Sciatic nerve (tissue), 2 donors: Measurements from ENCODE around the gene TEP1. TPM values are rescaled to one million over a fixed set of nuclear protein-coding genes. Genes with fewer than 3 reads are reported as not detected.
"Not testable (repeated sequence)": the region's sequence is repeated elsewhere in the genome, so short reads cannot be mapped to it uniquely, and the experiment has no call there.

Experiments used
- ATAC-seq: fragments of 200-7000 bp; cut with Tn5 transposase; one replicate; pipeline ENCODE4 v1.9.1; 2020; ENCODE audit warnings: mild to moderate bottlenecking, moderate library complexity
- DNase-seq: peaks from one replicate; pipeline ENCODE4 v3.0.0-alpha.2; 2020; ENCODE audit warnings: low spot score
- intact Hi-C: fragments of 100-400 bp; cut with DNase I; formaldehyde crosslinking; loops from one replicate; pipeline ENCODE4 v1.14.2; 2022
- total RNA-seq: library from RNA; stranded (reverse); fragmentation: NEBNext Ultra II Directional; extraction: Animal tissue kit (Norgen Biotek cat#: 25700); gene quantifications from one replicate; pipeline ENCODE4 v1.2.1, GENCODE V29; 2021
- donor health status: DM: no; HTN: no; CAD: no.
- donor health status: DM: no; HTN: no; CAD: no.

Gene TEP1
- total RNA-seq: 44.7 TPM

DNA sequence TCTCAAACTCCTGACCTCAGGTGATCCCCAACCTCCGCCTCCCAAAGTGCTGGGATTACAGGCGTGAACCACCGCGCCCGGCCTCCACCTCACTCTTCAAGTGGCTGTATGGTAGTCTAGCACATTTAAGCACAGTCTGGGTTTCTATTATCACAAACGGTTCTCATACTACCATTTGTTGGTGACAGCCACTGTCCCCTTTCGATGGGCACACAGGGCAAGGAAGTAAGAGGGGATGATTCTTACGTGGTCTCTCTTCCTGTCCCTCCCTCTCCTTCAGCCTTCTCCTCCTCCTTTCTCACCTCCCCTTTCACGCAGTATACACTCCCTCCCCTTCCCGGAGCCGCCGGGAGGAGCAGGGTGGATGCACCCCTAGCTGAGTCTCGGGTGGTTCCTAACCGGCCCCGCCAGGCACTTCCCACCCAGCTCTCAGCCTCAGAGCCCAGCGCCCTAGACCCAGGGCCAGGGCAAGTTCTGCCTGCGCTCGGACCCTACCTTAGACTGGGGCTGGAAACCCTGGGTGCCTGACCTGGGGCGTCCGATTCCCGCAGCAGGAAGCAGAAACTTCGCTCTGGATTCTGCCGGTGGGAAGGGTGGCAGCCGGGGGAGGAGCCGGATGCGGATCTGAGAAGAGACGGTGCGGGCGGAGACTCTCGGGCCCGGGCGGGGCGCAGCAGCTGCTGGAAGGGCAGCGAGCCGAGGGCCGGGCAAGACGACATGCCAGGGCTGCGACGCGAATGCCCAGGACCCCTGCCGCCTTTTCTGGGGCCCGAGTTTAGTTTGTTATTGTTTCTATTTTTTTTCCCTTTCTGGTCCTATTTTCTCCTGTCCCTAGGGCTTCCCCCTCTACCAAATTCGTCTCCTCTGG, at the start of gene TEP1:
Gene TEP1 (minus strand): TSS at position 626 of the 868 bp plus-strand sequence. CDS start 5,062 bp downstream, outside the sequence.
- intact Hi-C loops: no loop called here
- ATAC-seq: peak; percentile 98

DNA sequence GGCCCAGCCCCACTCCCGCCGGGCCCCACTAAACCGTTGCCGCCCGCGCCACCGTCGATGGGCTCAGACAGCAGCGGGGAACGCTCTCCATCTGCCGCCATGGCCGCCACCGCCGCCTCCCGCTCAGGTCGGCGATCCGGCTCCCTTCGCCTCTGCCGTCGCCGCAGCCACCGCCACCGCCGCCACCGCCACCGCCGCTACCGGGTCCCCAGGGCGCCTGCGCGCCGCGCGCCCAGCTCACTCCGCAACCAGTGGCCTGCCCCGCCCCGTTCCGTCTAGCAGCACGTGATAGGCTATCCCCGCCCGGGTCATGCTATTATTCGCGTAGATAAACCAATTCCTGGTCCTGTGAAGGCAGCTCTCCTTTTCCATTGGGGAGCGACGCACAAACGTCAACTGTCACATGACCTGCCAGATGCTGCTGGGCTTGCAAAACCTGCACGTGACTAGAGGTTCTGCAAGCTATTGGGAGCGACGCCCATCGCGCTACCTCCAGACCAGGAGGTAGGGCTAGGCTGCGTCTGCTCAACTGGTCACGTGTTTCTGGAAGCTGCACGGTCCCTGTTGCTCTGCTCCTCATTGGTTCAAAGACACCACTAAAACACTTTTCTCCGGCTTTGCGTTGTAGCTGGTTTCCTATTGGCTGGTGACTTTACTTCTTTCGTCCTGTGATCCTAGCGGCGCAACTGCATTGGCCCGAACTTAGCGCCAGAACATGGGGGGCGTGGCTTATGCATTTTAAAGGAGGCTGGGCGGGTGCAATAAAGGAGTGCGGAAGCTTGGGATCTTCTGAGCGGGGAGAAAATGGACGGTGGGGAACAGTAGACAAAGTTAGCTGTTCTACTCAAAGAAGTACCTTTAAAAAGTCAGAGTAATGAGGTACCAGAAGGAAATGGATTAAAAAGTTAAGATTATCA, 48.2 kb upstream of the TEP1 start, which contains the start of gene PIP4P1:
Gene PIP4P1 (minus strand): TSS at position 210 of the 917 bp plus-strand sequence. CDS start 109 bp downstream, at position 101.
- DNase-seq: peak; percentile 98
- ATAC-seq: peak; percentile 99
- intact Hi-C loops: no loop called here

More for the DNA sequence above, at the start of gene TEP1:
- peak; percentile 92 for DNase-seq

DNA sequence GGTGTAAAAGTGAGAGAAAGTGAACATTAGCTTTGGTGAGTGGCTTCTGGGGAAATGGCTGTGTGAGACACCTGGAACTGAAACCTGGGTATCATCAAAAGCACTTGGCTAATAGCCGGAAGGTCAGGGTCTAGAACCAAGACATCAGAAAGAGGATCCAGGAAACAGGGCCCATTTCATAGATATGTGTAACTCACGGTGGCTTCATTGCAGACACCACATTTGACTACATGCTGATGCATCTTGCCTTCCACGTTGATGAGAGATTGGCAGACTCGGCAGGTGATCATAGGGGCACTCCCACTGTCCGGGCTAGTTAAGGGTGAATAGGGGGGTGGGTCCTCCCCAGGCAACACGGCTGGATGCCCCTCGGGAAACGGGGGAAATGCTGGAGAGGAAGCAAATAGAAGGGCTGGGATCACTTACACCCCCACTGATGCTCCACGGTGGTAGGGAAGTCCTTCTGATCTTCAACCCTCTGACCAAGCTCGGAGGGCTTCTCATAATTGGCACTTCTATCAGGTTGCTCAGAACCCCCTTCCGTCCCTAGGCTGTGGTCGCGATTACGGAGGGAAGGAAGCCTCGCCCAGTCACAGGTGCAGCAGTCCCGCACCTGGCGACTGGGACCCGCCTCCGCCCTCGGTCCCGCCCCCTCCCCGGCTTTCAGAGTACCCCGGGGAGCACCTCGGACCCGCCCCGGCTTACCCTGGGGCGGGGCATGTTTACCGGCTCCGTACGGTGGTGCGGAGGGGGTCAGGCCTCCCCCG, 47.3 kb upstream of the TEP1 start:
- ATAC-seq (no peak), DNase-seq (peak; percentile 75)
- intact Hi-C loops: no loop called here

DNA sequence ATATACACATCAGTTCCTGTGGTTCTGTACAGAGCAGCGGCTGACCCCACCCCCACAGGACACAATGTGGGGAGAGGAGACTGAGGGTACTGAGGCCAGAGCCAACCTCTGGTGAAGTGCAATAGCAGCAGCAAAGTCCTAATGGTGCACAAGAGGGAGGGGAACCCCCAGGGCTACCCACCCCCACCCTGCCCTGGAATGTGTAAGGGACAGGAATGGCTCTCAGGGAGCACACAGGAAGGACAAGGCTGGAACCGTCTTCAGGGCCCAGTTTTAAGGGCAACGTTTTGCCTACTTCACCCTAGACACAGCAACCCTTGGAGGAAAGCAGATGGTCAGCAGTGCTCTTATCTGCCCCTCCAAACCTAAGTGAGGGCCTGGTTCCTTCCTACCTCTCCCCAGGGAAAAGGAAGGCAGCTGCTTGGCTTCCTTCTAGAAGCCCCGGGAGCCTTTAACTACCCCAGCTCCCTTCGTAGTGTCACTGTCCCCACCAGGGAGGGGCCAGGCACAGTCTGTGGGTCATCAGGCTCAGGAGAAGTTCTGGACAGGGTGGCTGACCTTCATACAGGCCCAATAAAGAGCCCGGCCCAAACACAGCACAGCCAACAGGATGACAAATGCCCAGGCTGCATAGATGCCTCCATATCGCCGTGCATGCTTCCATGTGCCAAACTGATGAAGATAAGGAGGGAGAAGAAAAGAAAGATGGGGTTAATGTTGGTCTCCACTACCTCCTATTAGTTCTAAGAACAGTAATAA, 44.9 kb upstream of the TEP1 start:
- no peak for ATAC-seq
- intact Hi-C loops: no loop called here
- no peak for DNase-seq

DNA sequence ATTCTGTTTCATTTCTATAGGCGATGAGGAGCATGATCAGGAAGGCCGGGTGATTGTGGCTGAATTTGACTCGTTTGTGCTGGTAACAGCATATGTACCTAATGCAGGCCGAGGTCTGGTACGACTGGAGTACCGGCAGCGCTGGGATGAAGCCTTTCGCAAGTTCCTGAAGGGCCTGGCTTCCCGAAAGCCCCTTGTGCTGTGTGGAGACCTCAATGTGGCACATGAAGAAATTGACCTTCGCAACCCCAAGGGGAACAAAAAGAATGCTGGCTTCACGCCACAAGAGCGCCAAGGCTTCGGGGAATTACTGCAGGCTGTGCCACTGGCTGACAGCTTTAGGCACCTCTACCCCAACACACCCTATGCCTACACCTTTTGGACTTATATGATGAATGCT, 43.7 kb upstream of the TEP1 start:
- intact Hi-C loops: no loop called here
- ATAC-seq (no peak), DNase-seq (no peak)

DNA sequence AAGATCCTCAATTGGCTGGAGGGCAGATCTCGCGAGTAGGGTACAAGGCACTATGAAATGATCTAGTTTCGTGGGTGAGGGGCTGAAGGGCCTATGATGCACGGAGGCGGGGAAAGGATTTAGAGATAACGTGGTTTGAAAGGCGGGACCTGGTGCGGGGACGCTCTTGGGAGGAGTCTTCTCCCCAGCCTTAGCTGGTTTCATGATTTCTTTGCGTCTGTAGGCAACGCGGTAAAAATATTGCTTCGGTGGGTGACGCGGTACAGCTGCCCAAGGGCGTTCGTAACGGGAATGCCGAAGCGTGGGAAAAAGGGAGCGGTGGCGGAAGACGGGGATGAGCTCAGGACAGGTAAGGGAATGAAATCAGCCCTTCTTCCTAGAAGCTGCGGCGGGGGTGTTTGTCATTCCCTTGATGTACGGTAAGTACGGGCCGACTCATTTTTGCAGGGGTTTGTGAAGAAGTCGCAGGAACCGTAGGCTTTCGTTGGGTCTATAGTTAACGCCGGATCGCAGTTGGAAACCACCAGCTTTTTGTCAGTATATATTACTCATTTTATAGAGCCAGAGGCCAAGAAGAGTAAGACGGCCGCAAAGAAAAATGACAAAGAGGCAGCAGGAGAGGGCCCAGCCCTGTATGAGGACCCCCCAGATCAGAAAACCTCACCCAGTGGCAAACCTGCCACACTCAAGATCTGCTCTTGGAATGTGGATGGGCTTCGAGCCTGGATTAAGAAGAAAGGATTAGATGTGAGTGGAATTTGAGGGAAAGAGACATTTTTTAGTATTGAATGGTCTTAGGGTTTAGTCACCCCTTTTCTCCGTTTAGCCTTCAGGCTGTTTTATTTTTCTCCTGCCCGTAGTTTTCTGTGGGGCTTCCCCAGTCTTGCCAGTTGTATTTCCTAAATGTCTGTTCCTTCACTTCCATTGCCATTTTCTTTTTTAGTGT, 42.3 kb upstream of the TEP1 start:
- DNase-seq: no peak
- intact Hi-C loops: no loop called here
- ATAC-seq: peak; percentile 69

DNA sequence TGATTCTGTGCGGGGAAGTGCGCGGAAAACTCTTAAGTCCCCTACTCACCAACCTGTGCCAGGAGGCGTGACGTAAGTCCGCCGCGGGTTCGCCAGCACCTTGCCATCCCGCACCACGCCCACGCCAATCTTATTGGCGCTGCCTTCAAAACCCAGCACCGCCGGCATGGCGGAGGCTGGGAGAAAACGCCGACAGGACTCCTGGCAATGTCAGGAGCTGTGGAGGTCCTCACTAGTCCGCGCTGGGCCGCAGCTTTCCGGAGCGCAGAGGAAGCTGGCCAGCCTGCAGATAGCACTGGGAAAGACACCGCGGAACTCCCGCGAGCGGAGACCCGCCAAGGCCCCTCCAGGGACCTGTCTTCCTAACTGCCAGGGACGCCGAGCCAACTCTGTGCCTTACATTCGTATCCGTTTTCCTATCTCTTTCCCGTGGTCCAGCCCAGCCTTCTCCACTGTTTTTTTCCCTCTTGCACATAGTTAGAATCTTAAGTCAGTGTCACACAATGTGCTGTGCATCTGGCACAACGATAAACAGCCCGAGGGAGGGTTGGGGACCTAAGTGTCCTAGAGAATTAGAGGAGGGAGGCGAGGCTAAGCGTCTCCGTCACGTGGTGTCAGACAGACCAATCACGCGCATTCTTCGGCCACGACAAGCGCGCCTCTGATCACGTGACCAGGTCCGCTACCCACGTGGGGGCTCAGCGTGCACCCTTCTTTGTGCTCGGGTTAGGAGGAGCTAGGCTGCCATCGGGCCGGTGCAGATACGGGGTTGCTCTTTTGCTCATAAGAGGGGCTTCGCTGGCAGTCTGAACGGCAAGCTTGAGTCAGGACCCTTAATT, 41.4 kb upstream of the TEP1 start, which contains the start of the genes APEX1 and OSGEP:
Gene APEX1 (plus strand): TSS at position 711 of the 839 bp plus-strand sequence. CDS start 420 bp downstream, outside the sequence.
Gene OSGEP (minus strand): TSS at position 297 of the 839 bp plus-strand sequence. CDS start 129 bp downstream, at position 168.
- intact Hi-C loops: no loop called here
- DNase-seq: peak; percentile 99
- peak; percentile 99 for ATAC-seq

DNA sequence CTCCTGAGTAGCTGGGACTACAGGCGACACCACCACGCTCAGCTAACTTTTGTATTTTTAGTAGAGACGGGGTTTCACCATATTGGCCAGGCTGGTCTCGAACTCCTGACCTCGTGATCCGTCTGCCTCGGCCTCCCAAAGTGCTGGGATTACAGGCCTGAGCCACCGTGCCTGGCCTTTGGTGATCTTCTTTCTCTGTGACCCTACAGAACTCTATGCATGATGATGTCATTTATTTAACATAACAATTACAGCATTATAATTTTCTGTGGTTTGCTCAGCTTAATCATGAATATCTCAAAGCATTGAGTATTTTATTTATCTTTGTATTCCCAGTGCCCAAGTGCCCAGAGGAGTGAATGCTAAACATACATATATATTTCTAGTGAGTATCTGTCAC, 39.5 kb upstream of the TEP1 start:
- DNase-seq, ATAC-seq, intact Hi-C loops: not testable (repeated sequence)

DNA sequence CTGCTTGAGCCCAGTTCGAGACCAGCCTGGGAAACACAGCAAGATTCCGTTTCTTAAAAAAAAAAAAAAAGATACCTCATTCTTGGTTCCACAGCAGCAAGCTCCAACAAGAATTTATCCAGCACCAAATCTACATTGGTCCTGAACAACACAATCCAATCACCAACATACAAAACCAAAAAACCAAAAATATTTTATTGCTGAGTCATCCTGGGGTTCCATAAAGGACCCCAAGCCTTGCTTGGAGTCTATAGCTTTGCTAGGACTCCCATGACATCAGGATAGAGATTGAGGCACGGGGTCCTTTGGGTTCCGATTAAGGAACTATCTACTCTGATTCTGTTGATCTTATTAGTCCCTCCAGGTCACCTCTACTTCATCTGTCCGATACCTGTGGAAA, 33.6 kb upstream of the TEP1 start:
- intact Hi-C loops: no loop called here
- ATAC-seq: no peak
- no peak for DNase-seq

DNA sequence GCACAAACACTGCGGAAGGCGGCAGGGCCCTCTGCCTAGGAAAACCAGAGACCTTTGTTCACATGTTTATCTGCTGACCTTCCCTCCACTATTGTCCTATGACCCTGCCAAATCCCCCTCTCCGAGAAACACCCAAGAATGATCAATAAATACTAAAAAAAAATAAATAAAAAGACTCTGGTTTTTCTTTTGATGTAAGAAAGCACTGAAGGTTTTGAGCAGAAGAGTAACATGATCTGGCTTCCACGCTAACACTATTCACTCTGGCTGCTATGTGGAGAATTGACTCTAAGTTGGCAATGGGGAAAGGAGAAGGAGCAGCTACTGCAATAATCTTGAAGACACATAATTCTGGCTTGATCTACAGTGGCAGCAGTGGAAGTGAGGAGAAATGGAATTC, 30.3 kb upstream of the TEP1 start:
- DNase-seq, intact Hi-C loops, ATAC-seq: not testable (repeated sequence)

DNA sequence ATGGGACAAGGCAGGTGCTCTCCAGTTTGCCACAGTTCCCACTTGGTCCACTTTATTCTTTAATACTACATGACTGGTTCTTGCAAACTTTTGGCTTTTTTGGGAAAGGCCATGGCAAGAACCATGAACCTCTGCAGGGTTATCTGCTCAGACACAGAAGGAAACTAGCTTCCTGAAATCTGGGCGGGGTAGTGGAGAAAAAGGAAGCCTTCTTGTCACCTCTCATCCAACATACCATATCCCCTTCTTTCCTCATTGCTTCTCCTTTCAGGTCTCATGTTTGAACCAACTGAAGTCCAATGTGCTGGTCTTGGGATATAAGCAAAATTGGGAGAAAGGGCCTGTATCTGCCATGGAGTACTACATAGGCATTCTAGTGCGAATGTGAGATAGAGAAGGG, 28.2 kb upstream of the TEP1 start:
- ATAC-seq (no peak), DNase-seq (no peak)
- intact Hi-C loops: no loop called here

DNA sequence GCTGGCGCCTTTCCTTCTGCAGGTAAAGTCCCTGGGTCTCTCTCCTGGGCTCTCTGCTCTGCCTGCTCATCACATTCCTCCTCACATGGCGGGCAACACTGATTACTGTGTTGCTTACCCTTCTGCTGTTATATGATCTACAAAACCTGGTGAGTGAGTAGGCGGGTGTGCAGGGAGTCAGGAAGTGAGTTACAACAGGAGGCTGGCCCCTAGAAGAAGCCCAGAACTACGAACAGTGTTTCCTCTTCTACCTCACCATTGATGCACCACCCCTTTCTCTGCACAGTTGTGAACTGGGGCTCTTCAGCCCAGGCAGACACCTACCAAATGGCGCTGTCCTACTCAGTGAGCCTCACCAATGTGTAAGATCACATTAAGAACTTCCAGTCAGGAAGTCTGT, 27.6 kb upstream of the TEP1 start:
- DNase-seq (no peak), ATAC-seq (no peak)
- intact Hi-C loops: no loop called here

DNA sequence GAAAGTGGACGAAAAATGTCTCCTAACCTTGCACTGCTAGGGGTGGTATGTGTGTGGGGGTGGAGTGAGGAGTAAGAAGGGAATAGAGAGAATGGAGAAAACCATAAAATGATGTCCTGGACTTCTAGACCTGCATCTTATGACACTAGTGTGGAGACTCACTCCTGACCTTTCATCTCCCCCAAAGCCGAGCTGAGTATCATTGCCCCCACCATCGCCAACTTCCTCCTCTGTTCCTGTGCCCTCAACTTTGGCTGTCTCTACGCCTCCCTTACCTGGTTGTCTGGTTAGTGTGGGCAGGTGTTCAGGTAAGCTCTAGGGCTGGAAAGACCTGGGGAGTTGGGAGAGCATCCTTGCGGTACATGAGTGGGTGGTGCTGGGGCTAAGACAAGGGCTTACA, 27.2 kb upstream of the TEP1 start:
- intact Hi-C loops: no loop called here
- DNase-seq: no peak
- ATAC-seq: no peak

DNA sequence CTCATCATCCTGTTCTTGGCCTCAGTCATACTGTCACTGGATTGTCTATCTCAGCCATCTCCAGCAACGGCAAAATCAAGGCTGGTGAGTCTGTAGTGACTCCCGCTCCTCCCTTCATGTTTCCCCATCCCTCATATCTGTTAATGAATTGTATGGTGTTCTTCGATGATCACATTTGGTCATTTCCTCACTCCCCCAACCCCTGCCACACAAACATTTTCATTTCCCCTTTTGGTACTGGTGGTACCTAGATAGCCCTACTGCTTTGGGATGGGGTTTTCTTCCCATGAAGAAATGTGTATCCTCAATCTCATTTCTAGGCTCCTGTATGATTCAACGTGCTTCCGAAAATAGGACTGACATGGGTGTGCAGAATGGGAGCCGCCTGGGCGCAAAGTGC, 25.4 kb upstream of the TEP1 start:
- intact Hi-C loops: no loop called here
- ATAC-seq (no peak), DNase-seq (no peak)

DNA sequence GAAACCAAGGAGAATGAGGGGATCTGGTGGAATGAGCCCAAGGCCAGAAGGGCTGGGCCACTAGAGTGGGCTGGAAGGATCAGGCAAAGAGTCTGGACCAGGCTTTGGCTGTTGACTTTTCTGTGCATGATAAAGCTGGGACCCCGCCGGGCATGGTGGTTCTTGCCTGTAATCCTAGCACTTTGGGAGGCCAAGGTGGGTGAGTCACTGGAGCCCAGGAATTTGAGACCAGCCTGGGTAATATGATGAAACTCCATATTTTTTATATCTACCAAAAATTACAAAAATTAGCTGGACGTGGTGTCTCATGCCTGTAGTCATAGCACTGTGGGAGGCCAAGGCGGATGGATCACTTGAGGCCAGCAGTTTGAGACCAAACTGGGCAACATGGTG, 23.1 kb upstream of the TEP1 start:
- DNase-seq: no peak
- intact Hi-C loops: no loop called here
- no peak for ATAC-seq
